Mammary epithelial cell (primary cell): ENCODE data around the gene RPS6KA5.

Source experiments
- EZH2 ChIP-seq: IDR thresholded peaks from 2 replicates; pipeline ENCODE4 v1.6.1; 2012; ENCODE audit warnings: low read length, inconsistent platforms, borderline replicate concordance
- TF ChIP-seq, protein P1 (sequence below), 2 donors: IDR thresholded peaks in 1 of 2; conservative IDR thresholded peaks in 1 of 2; 2 replicates each; pipeline ENCODE4 v1.5.1; 2011 to 2012; ENCODE audit warnings: inconsistent platforms in 2 of 2, low read length in 2 of 2, mild to moderate bottlenecking in 2 of 2, control low read depth in 1 of 2, low read depth in 1 of 2; ENCODE audit not compliant: insufficient read depth in 1 of 2; ENCODE audit errors: extremely low read depth in 1 of 2

DNA sequence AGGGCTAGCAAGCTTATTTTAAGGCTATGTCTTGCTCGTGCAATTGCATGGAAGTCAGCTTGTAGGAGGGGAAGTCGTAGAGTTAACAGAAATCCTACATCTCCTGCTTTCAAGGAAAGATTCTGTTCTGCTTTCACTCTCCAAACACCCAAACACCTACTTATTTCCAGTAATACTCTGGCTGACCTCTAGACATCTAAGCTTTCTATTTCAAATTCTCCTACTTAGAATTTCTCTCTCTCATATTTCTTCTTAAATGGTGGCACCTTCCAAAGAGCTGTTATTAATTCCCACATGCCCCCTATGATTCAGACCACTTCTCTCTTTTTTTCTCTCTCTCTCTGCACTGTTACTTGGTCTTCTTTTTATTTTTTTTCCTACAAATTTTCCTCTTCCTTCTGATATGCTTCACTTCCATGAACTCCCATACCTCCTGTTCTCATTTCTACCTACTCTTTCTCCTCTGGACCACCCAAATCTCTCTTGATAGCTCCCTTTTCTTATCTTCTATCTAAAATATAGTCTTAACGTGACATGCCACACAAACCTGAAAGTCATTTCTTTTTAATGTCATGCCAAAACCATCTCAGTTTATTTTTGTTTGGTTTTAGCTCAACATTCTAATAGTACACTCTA, 90.8 kb downstream of the RPS6KA5 start:
- TF ChIP-seq, protein P1, sequence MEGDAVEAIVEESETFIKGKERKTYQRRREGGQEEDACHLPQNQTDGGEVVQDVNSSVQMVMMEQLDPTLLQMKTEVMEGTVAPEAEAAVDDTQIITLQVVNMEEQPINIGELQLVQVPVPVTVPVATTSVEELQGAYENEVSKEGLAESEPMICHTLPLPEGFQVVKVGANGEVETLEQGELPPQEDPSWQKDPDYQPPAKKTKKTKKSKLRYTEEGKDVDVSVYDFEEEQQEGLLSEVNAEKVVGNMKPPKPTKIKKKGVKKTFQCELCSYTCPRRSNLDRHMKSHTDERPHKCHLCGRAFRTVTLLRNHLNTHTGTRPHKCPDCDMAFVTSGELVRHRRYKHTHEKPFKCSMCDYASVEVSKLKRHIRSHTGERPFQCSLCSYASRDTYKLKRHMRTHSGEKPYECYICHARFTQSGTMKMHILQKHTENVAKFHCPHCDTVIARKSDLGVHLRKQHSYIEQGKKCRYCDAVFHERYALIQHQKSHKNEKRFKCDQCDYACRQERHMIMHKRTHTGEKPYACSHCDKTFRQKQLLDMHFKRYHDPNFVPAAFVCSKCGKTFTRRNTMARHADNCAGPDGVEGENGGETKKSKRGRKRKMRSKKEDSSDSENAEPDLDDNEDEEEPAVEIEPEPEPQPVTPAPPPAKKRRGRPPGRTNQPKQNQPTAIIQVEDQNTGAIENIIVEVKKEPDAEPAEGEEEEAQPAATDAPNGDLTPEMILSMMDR (conservative IDR thresholded peaks at IDR 0.05 in 1 of 2, IDR thresholded peaks at IDR 0.05 in 1 of 2; ENCODE audit: extremely low read depth in 1 of 2, insufficient read depth in 1 of 2, low read depth in 1 of 2, low read length in 2 of 2): no peak
- TF ChIP-seq EZH2: no peak
